ENCODE measurements around the gene TGOLN2.

DNA sequence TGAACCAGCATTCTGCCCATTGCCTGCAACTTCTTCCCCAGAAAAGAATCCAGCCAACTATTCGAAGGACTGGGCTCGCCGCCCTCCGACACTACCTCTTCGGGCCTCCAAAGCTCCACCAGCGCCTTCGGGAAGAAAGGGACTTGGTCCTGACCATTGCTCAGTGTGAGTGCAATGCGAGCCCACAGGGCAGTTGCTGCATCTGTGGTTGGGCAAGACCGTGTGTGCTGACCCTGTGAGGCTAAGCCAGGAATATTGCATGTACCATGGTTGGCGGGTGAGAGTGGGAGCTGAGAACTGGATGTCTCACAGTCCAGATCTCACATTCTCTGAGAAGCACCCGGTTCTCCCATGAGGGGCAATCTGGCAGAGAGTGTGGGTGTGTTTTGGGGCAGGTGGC lies 43.3 kb upstream of the TGOLN2 start:
- no peak for TF ChIP-seq EZH2 (IDR thresholded peaks at IDR 0.05; ENCODE audit: low read depth)
- TF ChIP-seq, protein P1, sequence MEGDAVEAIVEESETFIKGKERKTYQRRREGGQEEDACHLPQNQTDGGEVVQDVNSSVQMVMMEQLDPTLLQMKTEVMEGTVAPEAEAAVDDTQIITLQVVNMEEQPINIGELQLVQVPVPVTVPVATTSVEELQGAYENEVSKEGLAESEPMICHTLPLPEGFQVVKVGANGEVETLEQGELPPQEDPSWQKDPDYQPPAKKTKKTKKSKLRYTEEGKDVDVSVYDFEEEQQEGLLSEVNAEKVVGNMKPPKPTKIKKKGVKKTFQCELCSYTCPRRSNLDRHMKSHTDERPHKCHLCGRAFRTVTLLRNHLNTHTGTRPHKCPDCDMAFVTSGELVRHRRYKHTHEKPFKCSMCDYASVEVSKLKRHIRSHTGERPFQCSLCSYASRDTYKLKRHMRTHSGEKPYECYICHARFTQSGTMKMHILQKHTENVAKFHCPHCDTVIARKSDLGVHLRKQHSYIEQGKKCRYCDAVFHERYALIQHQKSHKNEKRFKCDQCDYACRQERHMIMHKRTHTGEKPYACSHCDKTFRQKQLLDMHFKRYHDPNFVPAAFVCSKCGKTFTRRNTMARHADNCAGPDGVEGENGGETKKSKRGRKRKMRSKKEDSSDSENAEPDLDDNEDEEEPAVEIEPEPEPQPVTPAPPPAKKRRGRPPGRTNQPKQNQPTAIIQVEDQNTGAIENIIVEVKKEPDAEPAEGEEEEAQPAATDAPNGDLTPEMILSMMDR (conservative IDR thresholded peaks at IDR 0.05) = no peak
